ENCODE results near the gene ERGIC1. TPM values are rescaled to one million over a fixed set of nuclear protein-coding genes. Genes with fewer than 3 reads are reported as not detected.

The ERGIC1 gene
- polyA plus RNA-seq, 1 donor from 2014 or later, result 59.1 TPM

GRCh38 chr5:172802567-172803176 is 31.4 kb upstream of the ERGIC1 start:
- H3K9ac ChIP-seq (ENCODE audit: low read length), result no peak overlapping the region
- H3K4me2 ChIP-seq (ENCODE audit: low read length), result no peak overlapping the region
- no peaks in the 10 kb centered on the region for H3K36me3 ChIP-seq (ENCODE audit: insufficient read depth, low read length)
- no peaks in the 10 kb centered on the region for H3K79me2 ChIP-seq (replicated peaks; ENCODE audit: insufficient read depth, low read length)
- no peak overlapping the region for H3K4me3 ChIP-seq (ENCODE audit: low read length)
- H3K9me3 ChIP-seq (ENCODE audit: low read length), result no peaks in the 10 kb centered on the region
- no peak for TF ChIP-seq EZH2 (IDR thresholded peaks at IDR 0.05; ENCODE audit: borderline replicate concordance, insufficient read depth, low read length, poor library complexity, severe bottlenecking)
- no peak for TF ChIP-seq EP300 (conservative IDR thresholded peaks at IDR 0.05; ENCODE audit: poor library complexity, severe bottlenecking)
- TF ChIP-seq MXI1 (conservative IDR thresholded peaks at IDR 0.05; ENCODE audit: poor library complexity, severe bottlenecking), result no peak
- no peak for TF ChIP-seq CTCF (IDR thresholded peaks at IDR 0.05; ENCODE audit: poor library complexity, severe bottlenecking)
- TF ChIP-seq TAF1 (IDR thresholded peaks at IDR 0.05; ENCODE audit: low read depth), result no peak
- no peak for TF ChIP-seq REST (IDR thresholded peaks at IDR 0.05; ENCODE audit: borderline replicate concordance)
- TF ChIP-seq SMC3 (conservative IDR thresholded peaks at IDR 0.05; ENCODE audit: poor library complexity), result no peak
- no peak overlapping the region for H2AFZ ChIP-seq (ENCODE audit: low read depth, low read length)
- H3K27me3 ChIP-seq (ENCODE audit: insufficient read depth, low read depth, low read length), result no peaks in the 10 kb centered on the region
- no peaks in the 10 kb centered on the region for H4K20me1 ChIP-seq (ENCODE audit: insufficient read depth)
- H3K27ac ChIP-seq (ENCODE audit: low read length), result no peak overlapping the region
- no peaks in the 10 kb centered on the region for H3K9me2 ChIP-seq (ENCODE audit: insufficient read depth, low read length)
- H3F3A ChIP-seq (ENCODE audit: insufficient read depth, low read length, poor library complexity, severe bottlenecking), result no peaks in the 10 kb centered on the region

- H2AFZ ChIP-seq (ENCODE audit: low read depth, low read length), result no peak overlapping the region
- H3K36me3 ChIP-seq (ENCODE audit: insufficient read depth, low read length), result no peaks in the 10 kb centered on the region
- no peak for TF ChIP-seq POLR2AphosphoS5 (IDR thresholded peaks at IDR 0.05)
- TF ChIP-seq SMC3 (conservative IDR thresholded peaks at IDR 0.05; ENCODE audit: poor library complexity), result no peak
- no peak for TF ChIP-seq EP300 (conservative IDR thresholded peaks at IDR 0.05; ENCODE audit: poor library complexity, severe bottlenecking)
- TF ChIP-seq REST (IDR thresholded peaks at IDR 0.05; ENCODE audit: borderline replicate concordance), result no peak
- no peak for TF ChIP-seq MXI1 (conservative IDR thresholded peaks at IDR 0.05; ENCODE audit: poor library complexity, severe bottlenecking)
- no peak for TF ChIP-seq RAD21 (conservative IDR thresholded peaks at IDR 0.05)
- no peak for TF ChIP-seq EZH2 (IDR thresholded peaks at IDR 0.05; ENCODE audit: borderline replicate concordance, insufficient read depth, low read length, poor library complexity, severe bottlenecking)
- no peak for TF ChIP-seq TAF1 (IDR thresholded peaks at IDR 0.05; ENCODE audit: low read depth)
- TF ChIP-seq CTCF (IDR thresholded peaks at IDR 0.05; ENCODE audit: poor library complexity, severe bottlenecking), result no peak
- no peak overlapping the region for H3K27ac ChIP-seq (ENCODE audit: low read length)
- H4K20me1 ChIP-seq (ENCODE audit: insufficient read depth), result no peaks in the 10 kb centered on the region
- no peaks in the 10 kb centered on the region for H3F3A ChIP-seq (ENCODE audit: insufficient read depth, low read length, poor library complexity, severe bottlenecking)
- no peaks in the 10 kb centered on the region for H3K9me2 ChIP-seq (ENCODE audit: insufficient read depth, low read length)
- H3K4me3 ChIP-seq (ENCODE audit: low read length), result no peak overlapping the region
- no peaks in the 10 kb centered on the region for H3K79me2 ChIP-seq (replicated peaks; ENCODE audit: insufficient read depth, low read length)
- no peak overlapping the region for H3K9ac ChIP-seq (ENCODE audit: low read length)
- no peaks in the 10 kb centered on the region for H3K9me3 ChIP-seq (ENCODE audit: low read length)
- H3K4me2 ChIP-seq (ENCODE audit: low read length), result no peak overlapping the region
- no peaks in the 10 kb centered on the region for H3K27me3 ChIP-seq (ENCODE audit: insufficient read depth, low read depth, low read length)
Measured at GRCh38 chr5:172805018-172805683, 28.9 kb upstream of the ERGIC1 start.
